PC-3 (cell line): ENCODE results near the gene TSFM.

Experiments
- EZH2phosphoT487 ChIP-seq: fragments of 300-600 bp; sonication (generic); IDR thresholded peaks from 2 replicates; pipeline ENCODE4 v1.6.1; 2018; ENCODE audit warnings: mild to moderate bottlenecking, antibody characterized with exemption, low read length, borderline replicate concordance
- TF ChIP-seq, protein P1 (sequence below): fragments of 300-600 bp; sonication (generic); conservative IDR thresholded peaks from 2 replicates; pipeline ENCODE4 v1.5.1; 2017; ENCODE audit warnings: antibody characterized with exemption, low read depth, mild to moderate bottlenecking, low read length

DNA sequence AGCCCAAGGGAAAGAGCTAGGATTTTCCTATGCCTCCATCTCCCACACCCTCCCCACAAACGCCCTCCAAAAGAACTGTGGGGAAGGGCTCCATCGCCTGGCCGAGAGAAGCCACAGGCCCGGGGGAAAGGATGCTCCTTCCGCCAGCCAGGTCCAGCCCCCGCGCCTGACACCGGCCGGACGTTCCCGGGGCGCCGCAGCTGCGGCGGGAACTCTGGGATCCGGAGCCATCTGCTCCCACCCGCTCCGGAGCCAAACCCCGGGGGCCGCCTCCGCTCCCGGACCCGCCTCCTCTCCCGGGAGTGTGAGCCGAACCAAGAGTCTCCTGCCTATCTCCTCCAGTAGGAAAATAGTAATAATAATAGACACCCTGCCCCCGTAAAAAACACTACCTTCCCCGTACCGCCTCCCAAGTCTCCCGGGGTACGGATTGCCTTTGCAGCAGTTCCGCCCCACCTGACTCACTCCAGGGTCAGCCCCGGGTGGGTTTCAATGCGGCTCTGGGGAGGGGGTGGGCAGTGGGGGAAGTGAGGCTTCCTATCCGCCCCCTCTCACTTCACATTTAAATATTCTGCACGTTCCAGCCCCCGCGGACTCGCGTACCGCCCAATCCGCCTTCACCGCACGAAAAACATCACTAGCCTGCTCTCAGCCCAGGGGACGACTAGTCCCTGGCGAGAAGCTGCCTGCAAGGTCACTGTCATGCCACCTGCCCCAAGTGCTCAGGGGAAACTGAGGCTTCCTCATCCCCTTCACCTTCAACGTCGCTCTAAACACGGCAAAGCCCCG is 46.4 kb upstream of the TSFM start:
- TF ChIP-seq, protein P1, sequence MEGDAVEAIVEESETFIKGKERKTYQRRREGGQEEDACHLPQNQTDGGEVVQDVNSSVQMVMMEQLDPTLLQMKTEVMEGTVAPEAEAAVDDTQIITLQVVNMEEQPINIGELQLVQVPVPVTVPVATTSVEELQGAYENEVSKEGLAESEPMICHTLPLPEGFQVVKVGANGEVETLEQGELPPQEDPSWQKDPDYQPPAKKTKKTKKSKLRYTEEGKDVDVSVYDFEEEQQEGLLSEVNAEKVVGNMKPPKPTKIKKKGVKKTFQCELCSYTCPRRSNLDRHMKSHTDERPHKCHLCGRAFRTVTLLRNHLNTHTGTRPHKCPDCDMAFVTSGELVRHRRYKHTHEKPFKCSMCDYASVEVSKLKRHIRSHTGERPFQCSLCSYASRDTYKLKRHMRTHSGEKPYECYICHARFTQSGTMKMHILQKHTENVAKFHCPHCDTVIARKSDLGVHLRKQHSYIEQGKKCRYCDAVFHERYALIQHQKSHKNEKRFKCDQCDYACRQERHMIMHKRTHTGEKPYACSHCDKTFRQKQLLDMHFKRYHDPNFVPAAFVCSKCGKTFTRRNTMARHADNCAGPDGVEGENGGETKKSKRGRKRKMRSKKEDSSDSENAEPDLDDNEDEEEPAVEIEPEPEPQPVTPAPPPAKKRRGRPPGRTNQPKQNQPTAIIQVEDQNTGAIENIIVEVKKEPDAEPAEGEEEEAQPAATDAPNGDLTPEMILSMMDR, result peak; percentile 44
- TF ChIP-seq EZH2phosphoT487, result no peak
